Activated CD4-positive, alpha-beta T cell treated with anti-CD3 and anti-CD28 coated beads, Interleukin-2, amount 50 U/mL, for 4 hours (primary cell): Measurements from ENCODE around the gene AFF1.
"Not testable (repeated sequence)": the region's sequence is repeated elsewhere in the genome, so short reads cannot be mapped to it uniquely, and the experiment has no call there.

ENCODE experiments used
- DNase-seq, 2 experiments: peaks; one replicate each; pipeline ENCODE4 v3.0.0-alpha.2; 2020

The AFF1 gene

GRCh38 chr4:86959588-86960500, 25.0 kb downstream of the AFF1 start:
- DNase-seq: no peak

GRCh38 chr4:86960557-86960961, 25.7 kb downstream of the AFF1 start:
- DNase-seq: no peak

- DNase-seq: no peak
Observed at GRCh38 chr4:86961116-86961515, 26.3 kb downstream of the AFF1 start.

GRCh38 chr4:86961605-86962295, 26.9 kb downstream of the AFF1 start:
- DNase-seq: no peak

DNA sequence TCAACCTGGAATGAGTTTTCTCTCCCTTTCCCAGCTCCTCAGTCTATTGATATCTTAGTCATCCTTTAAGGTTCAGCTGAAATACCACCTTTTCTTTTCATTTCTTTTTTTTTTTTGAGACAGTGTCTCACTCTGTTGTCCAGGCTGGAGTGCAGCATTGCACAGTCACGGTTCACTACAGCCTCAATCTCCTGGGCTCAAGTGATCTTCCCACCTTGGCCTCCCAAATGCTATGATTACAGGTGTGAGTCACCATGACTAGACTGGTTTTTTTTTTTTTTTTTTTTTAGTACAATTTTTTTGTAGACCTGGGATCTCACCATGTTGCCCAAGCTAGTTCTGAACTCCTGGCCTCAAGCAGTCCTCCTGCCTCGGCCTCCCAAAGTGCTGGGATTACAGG, 28.9 kb downstream of the AFF1 start:
- DNase-seq: no peak

DNA sequence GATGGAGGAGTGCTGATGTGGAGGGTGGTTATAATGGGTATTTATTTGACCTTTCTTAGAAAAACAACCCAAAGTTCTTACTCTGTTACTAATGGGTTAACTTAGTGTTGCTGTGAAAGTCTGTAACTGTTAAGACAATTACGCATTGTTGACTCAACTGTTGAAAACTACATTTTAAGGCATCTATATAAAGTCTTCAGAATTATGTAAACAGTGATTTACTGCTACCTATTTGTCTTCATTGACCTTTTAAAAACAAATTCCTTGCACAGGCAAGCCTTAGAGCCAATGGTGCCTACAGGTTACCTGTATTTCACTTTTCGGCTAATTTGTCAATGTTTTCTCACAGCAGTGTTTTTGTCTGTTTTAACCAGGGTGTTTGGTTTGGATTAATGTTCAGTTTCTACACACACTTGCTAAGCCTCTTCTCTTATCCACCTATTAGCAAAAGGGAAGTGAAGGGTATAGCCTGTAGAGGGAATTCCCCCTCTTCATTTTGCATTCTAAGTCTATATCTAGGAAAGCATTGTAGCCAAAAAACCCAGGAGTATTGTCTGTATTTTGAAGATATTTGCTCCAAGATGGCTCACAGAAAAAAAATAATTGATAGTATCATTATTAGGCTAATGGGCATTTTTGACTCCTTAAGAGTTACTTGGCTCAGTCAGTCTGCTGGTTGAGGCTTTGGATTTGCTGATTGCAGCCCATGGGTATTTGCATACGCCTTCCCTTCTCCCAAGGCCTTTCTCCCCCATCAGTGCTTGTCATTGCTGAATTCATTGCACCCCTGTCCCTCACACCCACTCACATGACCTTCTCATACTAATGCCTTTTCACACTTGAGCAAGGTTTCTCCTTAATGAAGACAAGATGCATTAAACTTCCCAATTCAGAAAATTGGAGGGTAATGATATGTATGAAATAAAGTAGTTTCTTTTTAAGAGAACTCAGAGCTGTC, 30.5 kb downstream of the AFF1 start:
- no peak for DNase-seq

GRCh38 chr4:86967073-86967472, 32.3 kb downstream of the AFF1 start:
- no peak for DNase-seq

GRCh38 chr4:86967798-86968197, 33.0 kb downstream of the AFF1 start:
- DNase-seq: no peak

GRCh38 chr4:86968547-86968946, 33.7 kb downstream of the AFF1 start:
- DNase-seq: no peak

- DNase-seq: no peak
Observed at GRCh38 chr4:86970447-86971354, 35.9 kb downstream of the AFF1 start.

DNA sequence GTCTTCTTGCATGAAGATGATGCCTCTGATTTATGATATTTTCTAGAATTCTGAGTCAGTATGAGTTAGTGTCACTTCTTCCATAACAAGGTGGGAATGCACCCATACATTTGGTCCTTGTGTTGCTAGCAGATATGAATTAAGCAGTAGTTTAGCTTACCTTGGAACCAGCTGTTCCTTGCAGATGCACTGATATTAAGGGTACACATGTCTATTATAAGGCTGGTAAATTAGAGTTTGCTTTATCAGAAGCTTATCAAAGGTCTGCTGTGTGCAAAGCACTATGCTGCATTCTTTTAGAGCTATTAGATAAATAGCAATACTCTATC, 36.5 kb downstream of the AFF1 start:
- DNase-seq: no peak

- DNase-seq: no peak
Observed at GRCh38 chr4:86972997-86973396, 38.2 kb downstream of the AFF1 start.

DNA sequence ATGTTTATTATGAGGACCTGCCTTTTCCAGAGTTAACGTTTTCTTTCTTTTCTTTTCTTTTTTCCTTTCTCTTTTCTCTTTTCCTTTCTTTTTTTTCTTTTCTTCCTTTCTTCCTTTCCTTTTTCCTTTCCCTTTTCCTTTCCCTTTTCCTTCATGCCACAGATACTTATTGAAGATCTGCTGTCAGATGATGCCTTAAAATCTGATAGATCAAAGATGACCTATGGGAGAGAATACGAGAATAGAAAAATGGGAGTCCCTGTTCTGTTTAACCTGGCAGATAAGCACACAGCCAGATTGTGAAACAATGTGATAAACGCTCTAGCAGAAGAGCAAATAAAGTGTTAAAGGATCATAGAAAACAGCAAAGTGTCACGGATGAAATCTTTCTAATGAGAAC, 38.9 kb downstream of the AFF1 start:
- no peak for DNase-seq

DNA sequence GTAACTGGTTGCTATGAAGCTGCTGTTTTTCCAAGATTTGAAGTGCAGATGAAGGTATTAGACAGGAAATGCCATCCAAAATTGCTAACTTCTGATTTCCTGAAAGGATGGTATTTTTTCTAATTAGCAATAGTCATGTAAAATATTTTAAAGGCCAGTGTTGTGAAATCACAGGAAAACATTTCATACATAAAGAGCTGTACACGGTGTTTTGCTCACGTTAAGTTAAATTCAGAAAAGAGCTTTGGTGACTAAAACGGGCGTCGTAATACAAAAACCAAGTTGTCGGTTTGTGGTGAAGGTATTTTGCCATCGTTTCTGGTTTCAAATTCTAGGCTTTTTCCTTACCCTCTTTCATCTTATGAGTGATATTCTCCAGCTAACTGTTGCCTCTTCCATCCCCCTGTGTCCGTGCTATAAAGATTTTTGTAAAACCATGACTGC, 39.8 kb downstream of the AFF1 start:
- no peak for DNase-seq

DNA sequence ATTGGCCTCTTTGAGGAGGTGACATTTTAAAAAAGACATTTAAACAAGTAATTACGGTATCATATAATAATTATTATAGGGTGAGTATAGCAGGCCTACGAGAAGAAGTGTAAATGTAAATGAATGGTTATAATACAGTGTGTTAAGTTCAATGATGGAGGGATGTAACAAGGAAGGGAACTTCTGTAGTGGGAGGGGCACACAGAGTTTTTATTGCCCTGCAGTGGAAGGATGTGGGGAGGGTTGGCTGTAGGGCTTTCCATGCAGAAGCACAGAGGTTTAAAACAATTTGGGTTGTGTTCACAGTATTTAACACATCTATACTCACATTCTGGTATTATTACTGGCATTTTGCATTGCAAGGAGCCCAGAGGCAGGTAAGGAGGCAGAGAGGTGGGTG, 41.1 kb downstream of the AFF1 start:
- DNase-seq: no peak

DNA sequence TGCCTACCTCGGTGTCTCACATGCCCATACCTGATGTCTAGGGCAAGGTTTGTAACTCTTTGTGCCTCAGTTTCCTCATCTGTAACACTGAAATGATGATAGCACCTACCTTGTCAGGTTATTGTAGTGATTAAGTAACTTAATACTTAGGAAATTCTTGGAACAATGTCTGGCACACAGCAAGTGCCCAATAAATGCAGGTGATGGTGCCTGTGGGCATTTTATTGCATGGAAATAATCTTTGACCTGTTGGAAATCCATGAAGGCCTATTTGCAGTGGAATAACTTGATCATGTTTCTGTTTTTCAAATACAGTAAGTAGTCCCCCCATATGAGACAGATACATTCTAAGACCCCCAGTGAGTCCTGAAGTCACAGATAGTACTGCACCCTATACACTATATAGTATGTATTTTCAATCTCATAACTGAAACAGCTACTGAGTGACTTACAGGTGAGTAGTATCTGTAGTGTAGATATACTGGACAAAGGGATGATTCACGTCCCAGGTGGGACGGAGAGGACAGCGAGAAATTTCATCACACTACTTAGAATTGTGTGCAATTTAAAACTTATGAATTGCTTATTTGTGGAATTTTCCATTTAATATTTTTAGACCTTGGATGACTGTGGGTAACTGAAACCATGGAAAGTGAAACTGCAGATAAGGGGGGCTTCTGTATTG, 42.1 kb downstream of the AFF1 start:
- DNase-seq: no peak

DNA sequence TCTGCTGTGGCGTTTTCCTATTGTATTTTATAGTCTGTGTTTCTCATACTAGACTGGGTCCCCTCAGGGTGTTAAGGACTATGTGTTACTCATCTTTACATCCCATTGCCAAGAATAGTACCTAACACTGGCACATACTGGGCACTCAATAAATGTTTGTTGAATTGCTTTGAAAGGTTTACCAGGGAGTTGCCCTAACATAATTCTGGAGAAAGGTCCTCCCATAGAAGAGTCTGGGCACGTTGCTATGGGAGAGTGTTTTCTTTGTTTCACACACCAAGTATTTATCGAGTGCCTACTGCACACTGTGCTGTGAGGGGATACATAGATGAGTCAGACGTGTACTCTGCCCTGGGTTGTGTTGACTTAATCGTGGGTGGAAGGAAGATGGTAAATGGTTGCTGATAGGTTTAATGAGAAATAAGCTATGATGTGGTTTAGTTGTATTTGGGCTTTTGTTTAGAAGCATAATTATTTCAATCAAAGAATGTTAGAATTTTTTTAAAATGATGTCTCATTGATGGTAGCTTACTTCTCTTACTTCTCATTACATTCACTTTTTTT, 42.9 kb downstream of the AFF1 start:
- DNase-seq: peak in 1 of 2 experiments; percentile 6

GRCh38 chr4:86978709-86979108, 43.9 kb downstream of the AFF1 start:
- no peak for DNase-seq

- DNase-seq: no peak
Observed at GRCh38 chr4:86980230-86980629, 45.4 kb downstream of the AFF1 start.

DNA sequence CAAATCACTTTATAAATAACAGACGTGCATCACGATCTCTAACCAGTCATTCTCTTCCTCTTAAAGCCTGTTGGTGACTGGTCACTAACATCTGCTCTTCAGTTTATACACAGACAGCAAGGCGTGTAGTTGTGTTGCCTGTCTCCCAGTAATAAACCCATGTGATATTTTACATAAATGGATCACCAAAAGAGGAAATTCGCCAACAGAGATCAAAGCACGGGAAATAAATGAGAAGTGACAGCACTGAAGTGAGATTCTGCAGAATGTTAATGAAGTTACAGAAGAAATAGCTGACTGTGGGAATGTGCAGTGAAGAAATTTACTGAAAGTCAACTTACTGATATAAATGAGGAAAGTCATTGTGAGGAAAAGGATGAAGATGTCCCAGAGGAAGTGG, 47.0 kb downstream of the AFF1 start:
- DNase-seq: no peak

GRCh38 chr4:86985852-86986251, 51.0 kb downstream of the AFF1 start:
- not testable (repeated sequence) for DNase-seq
